Measurements from ENCODE around the gene INAVA. TPM values are rescaled to one million over a fixed set of nuclear protein-coding genes. Genes with fewer than 3 reads are reported as not detected.

Gene INAVA
- total RNA-seq, 4 donors from 2014 or later, result 0.09 to 0.95 (median 0.12) TPM; not detected in 1

DNA sequence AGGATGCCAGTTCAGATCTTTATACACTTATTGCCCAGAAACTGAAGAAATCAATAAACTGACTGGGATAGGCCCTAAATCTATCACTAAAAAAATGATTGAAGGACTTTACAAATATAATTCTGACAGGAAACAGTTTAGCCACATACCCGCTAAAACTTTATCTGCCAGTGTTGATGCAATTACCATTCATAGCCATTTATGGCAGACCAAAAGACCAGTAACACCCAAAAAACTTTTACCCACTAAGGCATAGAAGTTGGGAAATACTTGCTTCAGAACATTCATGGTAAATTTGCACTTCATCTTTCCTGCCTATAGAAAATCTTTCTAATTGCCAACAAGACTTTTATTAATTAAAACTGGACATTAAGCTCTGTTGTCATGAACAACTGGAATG lies 36.9 kb upstream of the INAVA start:
- ATAC-seq (ENCODE audit: low FRiP score) (no peak), DNase-seq (ENCODE audit: low spot score) (no peak)
- TF ChIP-seq, protein P1, sequence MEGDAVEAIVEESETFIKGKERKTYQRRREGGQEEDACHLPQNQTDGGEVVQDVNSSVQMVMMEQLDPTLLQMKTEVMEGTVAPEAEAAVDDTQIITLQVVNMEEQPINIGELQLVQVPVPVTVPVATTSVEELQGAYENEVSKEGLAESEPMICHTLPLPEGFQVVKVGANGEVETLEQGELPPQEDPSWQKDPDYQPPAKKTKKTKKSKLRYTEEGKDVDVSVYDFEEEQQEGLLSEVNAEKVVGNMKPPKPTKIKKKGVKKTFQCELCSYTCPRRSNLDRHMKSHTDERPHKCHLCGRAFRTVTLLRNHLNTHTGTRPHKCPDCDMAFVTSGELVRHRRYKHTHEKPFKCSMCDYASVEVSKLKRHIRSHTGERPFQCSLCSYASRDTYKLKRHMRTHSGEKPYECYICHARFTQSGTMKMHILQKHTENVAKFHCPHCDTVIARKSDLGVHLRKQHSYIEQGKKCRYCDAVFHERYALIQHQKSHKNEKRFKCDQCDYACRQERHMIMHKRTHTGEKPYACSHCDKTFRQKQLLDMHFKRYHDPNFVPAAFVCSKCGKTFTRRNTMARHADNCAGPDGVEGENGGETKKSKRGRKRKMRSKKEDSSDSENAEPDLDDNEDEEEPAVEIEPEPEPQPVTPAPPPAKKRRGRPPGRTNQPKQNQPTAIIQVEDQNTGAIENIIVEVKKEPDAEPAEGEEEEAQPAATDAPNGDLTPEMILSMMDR (IDR thresholded peaks at IDR 0.05), result no peak

- ATAC-seq (ENCODE audit: low FRiP score) (no peak), DNase-seq (ENCODE audit: low spot score) (no peak)
- TF ChIP-seq, protein P1 (IDR thresholded peaks at IDR 0.05), result no peak
Observed at GRCh38 chr1:200861937-200862647, 32.6 kb upstream of the INAVA start.

DNA sequence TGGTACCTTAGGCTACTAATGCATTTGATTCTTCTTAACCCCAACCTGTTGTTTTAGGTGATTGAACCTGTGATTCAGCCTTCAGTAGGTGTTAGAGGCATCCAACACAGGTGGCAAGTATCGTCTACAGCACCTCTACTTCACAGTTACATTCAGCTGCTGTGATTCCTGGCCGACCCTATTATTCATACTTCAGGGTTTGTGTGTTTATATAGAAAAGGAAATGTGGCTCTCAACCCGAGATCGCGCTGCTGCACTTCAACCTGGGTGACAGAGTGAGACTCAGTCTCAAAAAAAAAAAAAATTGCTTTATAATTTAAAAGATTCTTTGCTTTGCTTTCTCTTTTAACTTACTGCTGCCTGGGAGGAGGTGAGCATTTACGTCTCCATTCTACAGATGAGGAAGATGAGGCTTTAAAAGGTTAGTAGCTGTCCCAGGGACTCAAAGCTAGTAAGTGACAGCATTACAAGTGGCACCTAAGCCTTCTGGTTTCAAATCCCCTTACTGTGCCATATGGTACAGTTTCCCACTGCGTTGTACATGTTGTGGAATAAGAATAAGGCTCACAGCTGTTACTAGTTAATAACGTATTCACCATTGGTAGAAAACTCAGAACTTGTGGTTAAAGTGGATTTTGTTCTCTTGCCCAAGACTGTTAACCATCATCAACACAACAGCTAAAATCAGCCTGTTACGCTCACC lies 31.8 kb upstream of the INAVA start:
- DNase-seq (ENCODE audit: low spot score) (no peak), ATAC-seq (ENCODE audit: low FRiP score) (no peak)
- TF ChIP-seq, protein P1 (IDR thresholded peaks at IDR 0.05), result no peak

DNA sequence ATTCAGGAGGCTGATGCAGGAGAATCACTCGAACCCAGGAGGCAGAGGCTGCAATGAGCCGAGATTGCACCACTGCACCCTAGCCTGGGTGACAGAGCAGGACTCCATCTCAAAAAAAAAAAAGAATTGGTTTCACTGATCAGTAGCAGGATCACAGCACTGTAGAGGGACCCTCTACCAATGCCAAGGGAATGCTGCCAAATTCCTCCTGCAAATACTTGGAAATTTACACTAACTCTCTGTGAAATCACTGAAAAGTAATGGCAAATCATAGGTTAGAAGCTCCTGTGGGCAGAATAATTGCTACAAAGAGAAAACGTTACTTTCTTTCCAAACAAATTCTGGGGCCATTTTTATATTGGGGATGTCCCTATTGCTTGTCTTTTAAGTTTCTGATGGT lies 28.6 kb upstream of the INAVA start:
- TF ChIP-seq, protein P1 (IDR thresholded peaks at IDR 0.05), result no peak
- ATAC-seq (ENCODE audit: low FRiP score) (no peak), DNase-seq (ENCODE audit: low spot score) (no peak)

DNA sequence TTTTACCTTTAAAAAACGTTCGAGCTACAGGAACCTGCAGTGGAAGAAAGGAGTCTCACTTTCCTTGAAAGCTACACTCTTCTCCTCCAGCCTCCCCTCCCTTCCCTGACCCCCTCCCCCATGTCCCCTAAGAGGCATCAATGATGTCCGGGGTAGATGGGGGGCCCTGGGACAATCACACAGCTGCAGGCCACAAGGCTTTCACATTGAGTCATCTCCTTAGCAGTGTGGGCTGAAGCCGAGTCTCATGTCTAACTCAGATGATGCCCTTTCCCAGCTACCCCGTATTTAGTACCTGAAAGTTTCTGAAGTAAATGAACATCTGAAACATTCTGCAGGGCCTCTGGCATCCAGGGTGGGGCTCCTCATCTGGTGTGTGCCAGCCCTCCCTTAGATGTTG lies 28.2 kb upstream of the INAVA start:
- DNase-seq (ENCODE audit: low spot score) (no peak), ATAC-seq (ENCODE audit: low FRiP score) (no peak)
- TF ChIP-seq, protein P1 (IDR thresholded peaks at IDR 0.05), result no peak

DNA sequence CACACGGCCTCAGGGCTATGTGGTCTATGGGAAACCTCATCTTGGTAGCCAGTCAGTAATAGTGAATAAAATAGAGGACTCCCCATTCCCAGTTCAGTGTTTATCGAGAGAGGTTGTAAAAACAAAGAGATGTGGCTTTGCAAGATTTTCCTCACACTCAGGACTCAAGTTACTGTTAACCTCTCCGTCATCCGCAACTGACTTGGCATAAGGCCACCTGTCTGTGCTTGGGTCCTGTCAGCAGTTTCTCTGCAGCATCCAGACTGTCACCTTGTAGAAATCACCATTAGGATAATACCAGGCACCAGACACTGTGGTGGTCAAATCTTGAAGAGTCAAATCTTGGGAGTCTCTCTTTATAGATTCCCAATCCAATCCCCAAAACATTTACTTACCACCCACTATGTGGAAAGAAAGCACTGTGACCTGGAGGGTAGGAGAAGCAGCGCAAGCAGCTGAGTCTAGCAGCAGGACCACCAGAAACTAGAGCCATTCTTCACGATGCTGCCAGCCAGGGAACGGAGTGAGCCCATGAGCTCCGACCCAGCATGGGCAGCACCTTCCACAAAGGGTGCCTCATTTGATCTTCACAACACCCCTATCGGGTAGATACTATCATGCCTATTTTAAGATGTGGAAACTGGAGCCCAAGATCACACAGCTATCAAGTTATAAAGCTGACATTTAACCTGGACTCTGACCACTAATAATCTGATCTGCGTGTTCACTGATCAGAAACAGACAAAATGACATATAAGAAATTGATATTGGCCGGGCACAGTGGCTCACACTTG lies 27.5 kb upstream of the INAVA start:
- ATAC-seq (ENCODE audit: low FRiP score) (no peak), DNase-seq (ENCODE audit: low spot score) (no peak)
- TF ChIP-seq, protein P1 (IDR thresholded peaks at IDR 0.05), result no peak
